Epithelial cell of esophagus (primary cell): ENCODE results near the gene HS3ST4.

Source experiments
- DNase-seq: peaks from one replicate; pipeline ENCODE4 v3.0.0; 2010; ENCODE audit warnings: low read depth
- H3K4me3 ChIP-seq: 2 replicates; pipeline ENCODE4 v1.5.1; 2011; ENCODE audit warnings: mild to moderate bottlenecking, low read length, control low read depth
- TF ChIP-seq, protein P1 (sequence below): IDR thresholded peaks from 2 replicates; pipeline ENCODE4 v1.5.1; 2011; ENCODE audit warnings: low read depth, mild to moderate bottlenecking, low read length, control low read depth, inconsistent platforms; ENCODE audit not compliant: insufficient read depth; ENCODE audit errors: missing control alignments

HS3ST4 gene

DNA sequence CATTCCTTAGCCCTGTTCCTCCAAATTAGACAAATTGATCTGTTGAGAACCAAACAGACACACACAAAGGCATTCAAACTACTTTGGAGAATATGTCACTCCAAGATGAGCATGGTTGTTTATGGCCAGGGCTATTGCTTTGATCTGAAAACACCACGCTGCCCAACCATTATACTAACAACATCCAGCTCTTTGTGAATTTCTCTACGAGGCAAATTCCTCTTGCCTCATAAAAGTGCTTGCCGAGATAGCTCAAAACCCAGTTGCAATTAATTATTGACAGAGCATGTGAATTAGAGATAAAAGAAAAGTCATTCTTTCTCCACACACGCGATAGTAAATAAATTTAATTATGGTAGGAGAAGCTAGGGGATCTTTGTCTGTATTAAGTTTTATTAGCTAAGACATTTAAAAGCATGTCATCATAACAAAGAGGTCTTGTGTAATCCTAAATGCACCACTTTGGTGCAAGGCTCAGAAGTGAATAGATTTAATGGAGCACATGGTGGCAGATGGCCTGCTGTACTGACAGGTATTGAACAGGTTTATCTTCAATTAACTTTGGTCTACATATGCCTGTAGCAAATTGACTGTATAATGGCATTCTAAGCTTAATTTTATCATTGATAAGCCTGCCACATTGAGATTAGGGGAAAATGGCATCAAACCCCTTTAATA, 441.8 kb downstream of the HS3ST4 start:
- DNase-seq, result no peak
- H3K4me3 ChIP-seq, result no peak overlapping the region
- TF ChIP-seq, protein P1, sequence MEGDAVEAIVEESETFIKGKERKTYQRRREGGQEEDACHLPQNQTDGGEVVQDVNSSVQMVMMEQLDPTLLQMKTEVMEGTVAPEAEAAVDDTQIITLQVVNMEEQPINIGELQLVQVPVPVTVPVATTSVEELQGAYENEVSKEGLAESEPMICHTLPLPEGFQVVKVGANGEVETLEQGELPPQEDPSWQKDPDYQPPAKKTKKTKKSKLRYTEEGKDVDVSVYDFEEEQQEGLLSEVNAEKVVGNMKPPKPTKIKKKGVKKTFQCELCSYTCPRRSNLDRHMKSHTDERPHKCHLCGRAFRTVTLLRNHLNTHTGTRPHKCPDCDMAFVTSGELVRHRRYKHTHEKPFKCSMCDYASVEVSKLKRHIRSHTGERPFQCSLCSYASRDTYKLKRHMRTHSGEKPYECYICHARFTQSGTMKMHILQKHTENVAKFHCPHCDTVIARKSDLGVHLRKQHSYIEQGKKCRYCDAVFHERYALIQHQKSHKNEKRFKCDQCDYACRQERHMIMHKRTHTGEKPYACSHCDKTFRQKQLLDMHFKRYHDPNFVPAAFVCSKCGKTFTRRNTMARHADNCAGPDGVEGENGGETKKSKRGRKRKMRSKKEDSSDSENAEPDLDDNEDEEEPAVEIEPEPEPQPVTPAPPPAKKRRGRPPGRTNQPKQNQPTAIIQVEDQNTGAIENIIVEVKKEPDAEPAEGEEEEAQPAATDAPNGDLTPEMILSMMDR, result no peak

DNA sequence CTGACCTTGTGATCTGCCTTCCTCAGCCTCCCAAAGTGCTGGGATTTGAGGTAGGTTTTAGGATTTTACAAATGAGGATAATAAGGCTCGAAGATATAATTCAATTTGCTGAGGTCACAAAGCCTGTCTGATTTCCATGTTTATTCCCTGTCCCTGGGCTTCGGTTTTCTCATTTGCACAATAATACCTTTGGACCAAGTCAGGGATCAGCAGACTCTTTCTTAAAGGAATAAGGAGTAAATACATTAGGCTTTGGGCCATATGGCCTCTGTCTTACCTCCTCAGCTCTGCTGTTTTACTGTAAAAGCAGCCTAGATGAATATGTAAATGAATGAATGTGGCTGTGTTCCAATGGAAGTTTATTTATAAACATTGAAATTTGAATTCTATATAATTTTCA, 442.8 kb downstream of the HS3ST4 start:
- H3K4me3 ChIP-seq, result no peak overlapping the region
- no peak for DNase-seq
- TF ChIP-seq, protein P1, result no peak

- DNase-seq, result no peak
- TF ChIP-seq, protein P1, result no peak
- no peak overlapping the region for H3K4me3 ChIP-seq
Observed at GRCh38 chr16:26137956-26138355, 446.2 kb downstream of the HS3ST4 start.

DNA sequence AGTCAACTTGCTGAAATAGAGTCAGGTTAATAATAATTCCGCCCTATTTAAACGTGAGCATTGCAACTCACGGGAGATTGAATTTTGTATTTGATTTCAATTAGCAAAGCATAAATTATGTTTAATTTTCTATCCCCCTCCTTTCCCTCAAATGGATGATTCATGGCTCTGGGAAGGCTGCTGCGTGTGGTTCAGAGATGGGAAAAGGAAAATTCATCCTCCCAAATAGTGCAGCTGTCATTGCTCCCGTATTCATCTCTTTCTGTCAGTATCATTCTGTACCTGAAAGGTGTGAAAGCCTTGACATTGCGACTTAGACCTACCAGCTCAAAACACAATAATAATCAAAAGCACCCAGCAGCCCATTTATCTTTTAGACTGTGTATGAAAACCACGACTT, 447.3 kb downstream of the HS3ST4 start:
- DNase-seq, result no peak
- TF ChIP-seq, protein P1, result no peak
- no peak overlapping the region for H3K4me3 ChIP-seq

GRCh38 chr16:26139884-26140283, 448.1 kb downstream of the HS3ST4 start:
- H3K4me3 ChIP-seq, result no peak overlapping the region
- TF ChIP-seq, protein P1, result no peak

DNA sequence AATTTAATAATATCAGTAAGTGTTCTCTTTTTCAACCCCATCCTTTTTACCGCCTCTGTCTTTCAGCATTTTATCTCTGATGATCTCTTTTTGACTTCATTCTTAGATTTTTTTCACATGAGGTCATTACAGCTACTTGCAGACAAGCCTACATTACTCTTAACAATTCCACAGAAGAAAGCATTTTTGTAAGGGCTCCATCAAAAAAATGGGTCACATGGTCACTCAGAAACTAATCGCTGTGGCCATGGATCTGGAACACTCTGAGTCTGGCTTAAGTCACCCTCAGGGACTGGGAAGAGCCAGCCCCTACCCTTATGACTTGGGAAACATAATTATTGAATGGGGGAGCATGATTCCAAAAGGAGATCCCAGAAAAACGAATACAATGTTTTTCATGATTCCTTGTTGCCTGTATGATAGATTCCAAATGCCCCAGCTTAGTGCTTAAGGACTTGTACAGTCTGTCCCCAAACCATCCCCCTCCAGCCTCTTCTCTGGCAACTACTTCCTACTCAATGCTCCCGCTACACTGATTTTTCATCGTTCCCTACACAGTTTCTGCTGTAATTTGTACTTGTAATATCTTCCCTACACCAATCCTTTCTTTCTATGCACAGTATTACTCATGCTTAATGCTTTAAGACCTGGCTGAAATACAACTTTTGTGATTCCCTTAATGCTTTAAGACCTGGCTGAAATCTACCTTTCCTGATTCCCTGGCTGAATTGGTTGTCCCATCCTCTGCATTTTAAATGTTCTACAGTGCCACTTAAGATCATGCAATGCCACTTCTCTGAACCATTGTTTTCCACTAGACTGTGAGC, 457.8 kb downstream of the HS3ST4 start:
- no peak overlapping the region for H3K4me3 ChIP-seq
- TF ChIP-seq, protein P1, result no peak
- DNase-seq, result no peak

More at GRCh38 chr16:26139884-26140283, 448.1 kb downstream of the HS3ST4 start:
- no peak for DNase-seq
